ENCODE measurements around the gene ARPC5L.

DNA sequence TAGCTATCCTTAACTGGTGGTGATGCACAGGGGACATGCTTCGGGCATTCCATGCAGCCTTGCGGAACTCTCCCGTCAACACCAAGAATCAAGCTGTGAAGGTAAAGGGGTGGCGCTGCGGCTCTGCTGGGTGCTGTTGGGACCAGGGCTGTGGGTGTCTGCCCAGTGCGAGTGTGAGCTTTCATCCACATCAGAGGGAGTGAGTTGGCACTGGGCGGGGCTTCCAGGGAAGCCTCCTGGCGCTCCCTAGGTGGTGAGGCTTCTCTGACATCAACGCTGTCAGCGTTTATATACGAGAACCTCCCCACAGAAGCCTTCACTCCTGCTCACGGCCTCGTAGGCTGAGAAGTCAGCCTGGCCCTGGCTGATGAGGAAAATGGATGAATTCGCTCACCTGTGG, 11.7 kb downstream of the ARPC5L start:
- TF ChIP-seq CTCF (conservative IDR thresholded peaks at IDR 0.05) (no peak), EZH2 (IDR thresholded peaks at IDR 0.05; ENCODE audit: low read depth) (no peak)

All from PC-9 (cell line).